HepG2 (cell line): ENCODE measurements around the gene JPT1. TPM values are rescaled to one million over a fixed set of nuclear protein-coding genes. Genes with fewer than 3 reads are reported as not detected.
A peak's percentile ranks its signal among the peaks of the same experiment; 100 is the strongest.

Experiments
- BORCS8-MEF2B ChIP-seq: sonication (generic); formaldehyde crosslinking; IDR thresholded peaks from 2 replicates; pipeline ENCODE4 v1.8.0; 2022; ENCODE audit warnings: mild to moderate bottlenecking, missing genetic modification reagents
- HMG20B ChIP-seq: conservative IDR thresholded peaks from 2 replicates; pipeline ENCODE4 v1.6.1; 2016; ENCODE audit warnings: missing genetic modification reagents, missing compliant biosample characterization
- IKZF5 ChIP-seq: IDR thresholded peaks from 2 replicates; pipeline ENCODE4 v1.6.1; 2018; ENCODE audit warnings: missing genetic modification reagents, mild to moderate bottlenecking, missing compliant biosample characterization
- MED13 ChIP-seq: sonication (generic); formaldehyde crosslinking; IDR thresholded peaks from 2 replicates; pipeline ENCODE4 v1.5.0; 2020; ENCODE audit warnings: missing genetic modification reagents
- MXD4 ChIP-seq: IDR thresholded peaks from 2 replicates; pipeline ENCODE4 v1.6.1; 2016; ENCODE audit warnings: mild to moderate bottlenecking, missing biosample characterization, missing genetic modification reagents
- MYPOP ChIP-seq: sonication (generic); formaldehyde crosslinking; IDR thresholded peaks from 2 replicates; pipeline ENCODE4 v1.8.1; 2023; ENCODE audit warnings: mild to moderate bottlenecking, moderate library complexity, missing genetic modification reagents
- NONO ChIP-seq, 2 experiments: fragments of 450-650 bp in 1 of 2; sonication (generic) in 1 of 2; formaldehyde crosslinking in 1 of 2; IDR thresholded peaks in 1 of 2; conservative IDR thresholded peaks in 1 of 2; 2 replicates each; pipeline versions ENCODE4 v1.6.1 to v1.8.0; 2017 to 2022; ENCODE audit warnings: mild to moderate bottlenecking in 1 of 2, missing genetic modification reagents in 1 of 2, moderate library complexity in 1 of 2
- POLR2G ChIP-seq: fragments of 200-400 bp; formaldehyde crosslinking; IDR thresholded peaks from 2 replicates; pipeline ENCODE4 v1.6.1; 2018; ENCODE audit warnings: mild to moderate bottlenecking, low read depth, low read length, moderate library complexity
- RAD51 ChIP-seq: fragments of 450-650 bp; IDR thresholded peaks from 2 replicates; pipeline ENCODE4 v1.6.1; 2016; ENCODE audit warnings: borderline replicate concordance
- SKI ChIP-seq: fragments of 450-650 bp; IDR thresholded peaks from one replicate; pipeline ENCODE4 v1.6.1; 2018; ENCODE audit warnings: mild to moderate bottlenecking; ENCODE audit not compliant: partially characterized antibody
- SP1 ChIP-seq, 2 experiments: fragments of 450-650 bp in 1 of 2; sonication (generic) in 1 of 2; formaldehyde crosslinking in 1 of 2; IDR thresholded peaks; 2 replicates each; pipeline versions ENCODE4 v1.4.0 to v1.6.1; 2016 to 2020; ENCODE audit warnings: missing genetic modification reagents in 1 of 2
- THAP11 ChIP-seq: IDR thresholded peaks from 2 replicates; pipeline ENCODE4 v1.6.1; 2016; ENCODE audit warnings: missing biosample characterization, missing genetic modification reagents
- U2AF1 ChIP-seq: fragments of 200-400 bp; formaldehyde crosslinking; optimal IDR thresholded peaks from 2 replicates; pipeline ENCODE3; 2017; ENCODE audit warnings: mild to moderate bottlenecking, low read depth, low read length
- ZBTB20 ChIP-seq: sonication (generic); formaldehyde crosslinking; IDR thresholded peaks from 2 replicates; pipeline ENCODE4 v1.8.1; 2023; ENCODE audit warnings: missing genetic modification reagents, low read depth, mild to moderate bottlenecking, borderline replicate concordance
- ZMAT3 ChIP-seq: sonication (generic); formaldehyde crosslinking; conservative IDR thresholded peaks from 2 replicates; pipeline ENCODE4 v1.7.0; 2021; ENCODE audit warnings: missing genetic modification reagents
- ZMYM3 ChIP-seq: sonication (generic); formaldehyde crosslinking; IDR thresholded peaks from 2 replicates; pipeline ENCODE4 v1.5.1; 2020; ENCODE audit warnings: mild to moderate bottlenecking, missing genetic modification reagents
- ZNF331 ChIP-seq: sonication (generic); formaldehyde crosslinking; IDR thresholded peaks from 2 replicates; pipeline ENCODE4 v1.4.0; 2020; ENCODE audit warnings: missing genetic modification reagents
- ZNF513 ChIP-seq: sonication (generic); formaldehyde crosslinking; conservative IDR thresholded peaks from 2 replicates; pipeline ENCODE4 v1.5.0; 2020; ENCODE audit warnings: missing genetic modification reagents
- ZNF564 ChIP-seq: sonication (generic); formaldehyde crosslinking; IDR thresholded peaks from 2 replicates; pipeline ENCODE4 v1.8.1; 2023; ENCODE audit warnings: mild to moderate bottlenecking, missing genetic modification reagents
- ZNF572 ChIP-seq: sonication (generic); formaldehyde crosslinking; IDR thresholded peaks from 2 replicates; pipeline ENCODE4 v1.5.1; 2020; ENCODE audit warnings: mild to moderate bottlenecking, missing genetic modification reagents
- ZNF580 ChIP-seq: IDR thresholded peaks from 2 replicates; pipeline ENCODE4 v1.6.1; 2016; ENCODE audit warnings: low read depth, borderline replicate concordance
- polyA plus RNA-seq, 8 experiments: library from polyadenylated mRNA; depleted of rRNA in 3 of 8; stranded (reverse) in 7 of 8; unstranded in 1 of 8; fragments of >200 nt; fragmentation: Illumina TruSeq in 4 of 8; extraction: Trizol in 4 of 8; gene quantifications; 2 replicates each; pipeline versions ENCODE4 v1.2.1 to v1.2.3, GENCODE V29; 2011 to 2016; ENCODE audit warnings: low read depth in 4 of 8, missing spikeins in 1 of 8, mixed read lengths in 1 of 8; ENCODE audit not compliant: insufficient read depth in 1 of 8
- total RNA-seq, 5 experiments: library from RNA; depleted of rRNA; stranded (reverse); fragments of >200 nt; fragmentation: Illumina TruSeq; extraction: Trizol; gene quantifications; 2 replicates each; pipeline ENCODE4 v1.2.3, GENCODE V29; 2016; ENCODE audit warnings: low read depth in 1 of 5
- TF ChIP-seq, protein P1 (sequence below): sonication (generic); formaldehyde crosslinking; IDR thresholded peaks from 2 replicates; pipeline ENCODE4 v1.4.0; 2020; ENCODE audit warnings: low read depth, mild to moderate bottlenecking, missing genetic modification reagents

The JPT1 gene
- total and polyA plus RNA-seq, 2 of the 13 experiments (the other 11 are each of a cell fraction or from before 2014, with no cell fraction given), result 43.3 to 256 TPM

DNA sequence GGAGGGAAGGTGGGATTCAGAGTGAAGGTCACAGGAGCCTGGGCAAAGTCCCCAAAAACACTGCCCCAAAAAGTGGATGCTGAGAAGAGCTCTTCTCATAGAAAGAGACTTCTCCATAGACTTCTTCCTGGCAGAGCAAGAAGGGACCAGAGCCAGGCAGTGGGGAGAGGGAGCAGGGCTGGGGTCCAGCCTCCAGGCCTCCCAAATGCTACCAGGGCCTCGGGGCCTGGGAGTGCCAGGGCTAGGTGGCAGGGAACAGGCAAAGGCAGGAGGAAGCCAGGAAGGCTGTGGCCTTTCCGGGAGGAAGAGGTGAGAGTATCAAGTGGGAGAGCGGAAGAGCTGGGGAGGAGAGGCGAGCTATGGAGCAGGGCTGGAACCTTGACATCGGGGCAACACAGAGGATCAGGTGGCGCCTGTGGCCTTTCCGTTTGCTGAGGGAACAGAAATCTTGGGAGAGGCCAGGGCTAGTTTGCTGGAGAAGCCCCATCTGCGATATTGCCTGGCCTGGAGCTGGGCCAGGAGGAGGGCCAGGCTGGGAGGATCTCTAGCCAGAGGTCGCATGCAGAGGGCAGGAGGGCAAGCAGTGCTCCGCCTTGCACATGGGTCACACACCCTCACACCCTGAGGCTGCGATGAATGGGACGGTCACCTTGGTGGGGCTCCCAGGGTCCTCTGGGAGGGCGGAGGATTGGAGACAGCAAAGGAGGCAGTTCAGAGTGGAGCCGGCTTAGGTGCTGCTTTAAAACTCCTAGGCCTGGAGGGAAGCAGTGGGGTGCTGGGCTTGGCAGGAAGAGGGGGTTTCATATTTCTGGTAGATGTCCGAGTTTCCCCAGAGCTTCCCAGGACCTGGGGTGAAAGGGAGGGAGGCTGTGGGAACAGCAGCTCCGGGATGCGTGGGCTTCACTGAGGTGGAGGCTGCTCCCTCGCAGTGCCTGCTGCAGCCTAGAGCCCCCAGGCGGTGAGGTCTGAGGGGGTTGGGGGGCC, 63.1 kb downstream of the JPT1 start (continued):
- TF ChIP-seq MYPOP (CRISPR knock-in tag) (0 out of 2 replicates have a peak, but pooled peaks have one; percentile 49), HMG20B (CRISPR knock-in tag) (peak; percentile 90), SKI (no peak), RAD51 (no peak), ZNF572 (CRISPR knock-in tag) (peak; percentile 91; the same call in 1 of the 2 replicates), U2AF1 (peak; percentile 75), MED13 (CRISPR knock-in tag) (no peak), ZMYM3 (CRISPR knock-in tag) (peak; percentile 68; the same call in 1 of the 2 replicates), NONO (IDR thresholded peaks at IDR 0.05) (no peak), NONO (CRISPR knock-in tag; conservative IDR thresholded peaks at IDR 0.05) (peak; percentile 83), ZNF331 (CRISPR knock-in tag) (peak; percentile 58; the same call in 1 of the 2 replicates), MXD4 (CRISPR knock-in tag) (0 out of 2 replicates have a peak, but pooled peaks have one; percentile 62), THAP11 (CRISPR knock-in tag) (peak; percentile 22; the same call in 1 of the 2 replicates), ZNF564 (peak; percentile 55; the same call in 1 of the 2 replicates), POLR2G (0 out of 2 replicates have a peak, but pooled peaks have one; percentile 32), ZMAT3 (CRISPR knock-in tag) (0 out of 2 replicates have a peak, but pooled peaks have one; percentile 18), ZBTB20 (peak; percentile 60; the same call in 1 of the 2 replicates), ZNF580 (0 out of 2 replicates have a peak, but pooled peaks have one; percentile 18), IKZF5 (peak; percentile 75; the same call in 1 of the 2 replicates), BORCS8-MEF2B (CRISPR knock-in tag) (no peak; the same call in 1 of the 2 replicates), SP1 (IDR thresholded peaks at IDR 0.05) (no peak), SP1 (CRISPR knock-in tag; IDR thresholded peaks at IDR 0.05) (peak; percentile 65), ZNF513 (CRISPR knock-in tag) (no peak)
- TF ChIP-seq, protein P1, sequence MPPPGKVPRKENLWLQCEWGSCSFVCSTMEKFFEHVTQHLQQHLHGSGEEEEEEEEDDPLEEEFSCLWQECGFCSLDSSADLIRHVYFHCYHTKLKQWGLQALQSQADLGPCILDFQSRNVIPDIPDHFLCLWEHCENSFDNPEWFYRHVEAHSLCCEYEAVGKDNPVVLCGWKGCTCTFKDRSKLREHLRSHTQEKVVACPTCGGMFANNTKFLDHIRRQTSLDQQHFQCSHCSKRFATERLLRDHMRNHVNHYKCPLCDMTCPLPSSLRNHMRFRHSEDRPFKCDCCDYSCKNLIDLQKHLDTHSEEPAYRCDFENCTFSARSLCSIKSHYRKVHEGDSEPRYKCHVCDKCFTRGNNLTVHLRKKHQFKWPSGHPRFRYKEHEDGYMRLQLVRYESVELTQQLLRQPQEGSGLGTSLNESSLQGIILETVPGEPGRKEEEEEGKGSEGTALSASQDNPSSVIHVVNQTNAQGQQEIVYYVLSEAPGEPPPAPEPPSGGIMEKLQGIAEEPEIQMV, result peak; percentile 48; the same call in 1 of the 2 replicates
